PC-9 (cell line): Measurements from ENCODE around the gene TAS2R13. TPM values are rescaled to one million over a fixed set of nuclear protein-coding genes. Genes with fewer than 3 reads are reported as not detected.

Source experiments
- BruUV-seq: library from RNA; stranded (reverse); fragments of 400-500 nt; replicated peaks from 2 replicates; lab custom pipeline; 2021; lab: Mats Ljungman, UMichigan
- CTCF ChIA-PET: fragments of 300-600 bp; sonication (Branson Sonifier 250); formaldehyde crosslinking; loops from one replicate; lab custom pipeline; 2022; ENCODE audit warnings: antibody characterized with exemption; lab: Charles Lee
- POLR2A ChIA-PET: fragments of 300-600 bp; sonication (Branson Sonifier 250); formaldehyde crosslinking; loops from one replicate; lab custom pipeline; 2022; ENCODE audit warnings: antibody characterized with exemption; ENCODE audit not compliant: unreplicated experiment; lab: Charles Lee
- DNase-seq, 2 experiments: peaks; one replicate each; pipeline versions ENCODE4 v3.0.0 to v3.0.0-alpha.2; 2015 to 2022; ENCODE audit warnings: mixed read lengths in 1 of 2
- H2AFZ ChIP-seq: fragments of 200-600 bp; sonication (generic); 2 replicates; pipeline ENCODE4 v1.8.1; 2017; ENCODE audit warnings: antibody characterized with exemption
- H3F3A ChIP-seq: fragments of 200-600 bp; sonication (generic); 2 replicates; pipeline ENCODE4 v1.8.1; 2017; ENCODE audit warnings: antibody characterized with exemption, mild to moderate bottlenecking, low read depth; ENCODE audit not compliant: insufficient read depth
- H3K27ac ChIP-seq: fragments of 200-600 bp; sonication (generic); 2 replicates; pipeline ENCODE4 v1.6.1; 2016; ENCODE audit warnings: mixed run types
- H3K27me3 ChIP-seq: fragments of 200-600 bp; sonication (generic); 2 replicates; pipeline ENCODE4 v1.6.1; 2016; ENCODE audit warnings: low read depth, mixed run types; ENCODE audit not compliant: insufficient read depth
- H3K36me3 ChIP-seq: fragments of 200-600 bp; sonication (generic); 2 replicates; pipeline ENCODE4 v1.6.1; 2016; ENCODE audit warnings: low read depth, mixed run types
- H3K4me1 ChIP-seq: fragments of 200-600 bp; sonication (generic); replicated peaks from 2 replicates; pipeline ENCODE4 v1.6.1; 2016; ENCODE audit warnings: mixed run types; ENCODE audit not compliant: insufficient read depth
- H3K4me2 ChIP-seq: fragments of 200-600 bp; sonication (generic); 2 replicates; pipeline ENCODE4 v1.6.1; 2017; ENCODE audit warnings: mixed run types
- H3K4me3 ChIP-seq: fragments of 200-600 bp; sonication (generic); 2 replicates; pipeline ENCODE4 v1.6.1; 2016; ENCODE audit warnings: mixed run types
- H3K79me2 ChIP-seq: fragments of 200-600 bp; sonication (generic); 2 replicates; pipeline ENCODE4 v1.6.1; 2017; ENCODE audit warnings: low read depth, mixed run types
- H3K9me2 ChIP-seq: fragments of 200-600 bp; sonication (generic); 2 replicates; pipeline ENCODE4 v1.8.1; 2017; ENCODE audit warnings: mild to moderate bottlenecking; ENCODE audit not compliant: insufficient read depth
- H3K9me3 ChIP-seq: fragments of 200-600 bp; sonication (generic); 2 replicates; pipeline ENCODE4 v1.8.1; 2016; ENCODE audit warnings: low read depth; ENCODE audit not compliant: insufficient read depth
- H4K20me1 ChIP-seq: fragments of 200-600 bp; sonication (generic); 2 replicates; pipeline ENCODE4 v1.8.1; 2017; ENCODE audit not compliant: insufficient read depth
- CTCF ChIP-seq: fragments of 200-600 bp; sonication (generic); conservative IDR thresholded peaks from 2 replicates; pipeline ENCODE4 v1.6.1; 2017; ENCODE audit warnings: mixed run types, antibody characterized with exemption, mild to moderate bottlenecking, moderate library complexity
- EZH2 ChIP-seq: fragments of 200-600 bp; sonication (generic); IDR thresholded peaks from 2 replicates; pipeline ENCODE4 v1.8.0; 2017; ENCODE audit warnings: antibody characterized with exemption, low read depth
- intact Hi-C: fragments of 100-400 bp; cut with micrococcal nuclease; formaldehyde crosslinking; loops from one replicate; pipeline ENCODE4 v1.10.0; 2022; ENCODE audit not compliant: unreplicated experiment
- total RNA-seq: library from RNA; stranded (reverse); gene quantifications from 2 replicates; pipeline ENCODE4 v1.2.3, GENCODE V29; 2021

The TAS2R13 gene
- total RNA-seq, 1 experiment from 2014 or later, result 2.6 TPM

DNA sequence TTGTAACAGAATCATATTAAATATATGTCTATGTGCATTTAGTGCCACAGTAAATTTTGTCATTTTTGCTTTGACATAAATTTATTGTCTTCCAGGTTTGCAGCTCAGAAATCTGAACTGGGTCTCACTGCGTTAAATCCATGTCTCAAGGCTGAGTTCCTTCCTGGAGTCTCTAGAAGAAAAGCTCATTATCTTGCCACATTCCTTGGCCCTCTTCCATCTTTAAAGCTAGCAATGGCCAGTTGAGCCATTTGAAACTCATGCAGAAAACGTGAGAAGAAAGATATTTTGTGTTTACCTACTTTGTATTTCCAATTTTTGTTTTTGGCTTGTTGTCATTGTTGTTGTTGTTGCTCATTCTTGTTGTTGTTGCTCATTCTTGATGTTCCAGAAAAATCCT, 36.0 kb downstream of the TAS2R13 start:
- Histone ChIP-seq H3K36me3 (no peaks in the 10 kb centered on the region), H3K27ac (no peak overlapping the region), H3K4me2 (no peak overlapping the region), H3F3A (no peaks in the 10 kb centered on the region), H2AFZ (no peak overlapping the region), H3K9me3 (no peaks in the 10 kb centered on the region), H3K79me2 (no peaks in the 10 kb centered on the region), H3K9me2 (no peaks in the 10 kb centered on the region), H3K4me3 (no peak overlapping the region), H3K4me1 (no peaks in the 10 kb centered on the region), H3K27me3 (no peaks in the 10 kb centered on the region), H4K20me1 (no peaks in the 10 kb centered on the region)
- no peak for DNase-seq
- TF ChIP-seq CTCF, result no peak
- TF ChIP-seq EZH2, result no peak
- POLR2A ChIA-PET, result no interaction called here
- CTCF ChIA-PET, result interaction anchor here (0.6 kb wide), 1 partner anchor 1679 kb away, joined by 3 read pairs; no protein-coding TSS in a partner anchor
- intact Hi-C loops, result no loop called here
- no TSS peak for BruUV-seq

DNA sequence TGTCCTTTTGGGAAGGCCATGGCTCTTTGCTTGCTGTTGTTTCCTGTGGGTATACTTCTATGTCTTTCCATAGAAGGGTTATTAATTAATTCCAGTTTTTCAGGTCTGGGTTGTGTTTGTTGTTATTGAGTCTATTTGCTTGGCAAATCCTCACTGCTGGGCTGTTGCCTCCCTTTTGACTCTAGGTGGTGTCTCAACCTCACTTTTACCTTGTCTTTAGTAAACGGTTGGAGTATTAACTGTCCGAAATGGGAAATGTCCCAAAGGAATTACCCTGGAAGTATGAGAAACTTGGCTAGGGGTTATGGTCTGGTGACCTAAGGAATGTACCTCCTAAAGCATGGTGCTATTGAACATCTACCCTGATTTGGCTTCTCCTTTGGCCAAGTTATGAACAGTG, 42.0 kb downstream of the TAS2R13 start:
- Histone ChIP-seq H2AFZ (no peak overlapping the region), H3F3A (no peaks in the 10 kb centered on the region), H3K4me2 (no peak overlapping the region), H3K4me1 (no peaks in the 10 kb centered on the region), H4K20me1 (no peaks in the 10 kb centered on the region), H3K4me3 (no peak overlapping the region), H3K36me3 (no peaks in the 10 kb centered on the region), H3K27me3 (no peaks in the 10 kb centered on the region), H3K79me2 (no peaks in the 10 kb centered on the region), H3K27ac (no peak overlapping the region), H3K9me3 (no peaks in the 10 kb centered on the region), H3K9me2 (no peaks in the 10 kb centered on the region)
- ChIA-PET POLR2A (no interaction called here), CTCF (no interaction called here)
- no TSS peak for BruUV-seq
- intact Hi-C loops, result no loop called here
- TF ChIP-seq CTCF (0 out of 2 replicates have a peak, but pooled peaks have one; percentile 19), EZH2 (no peak)
- no peak for DNase-seq

- no TSS peak for BruUV-seq
- Histone ChIP-seq H3F3A (no peaks in the 10 kb centered on the region), H3K4me2 (no peak overlapping the region), H3K4me3 (no peak overlapping the region), H3K4me1 (no peaks in the 10 kb centered on the region), H3K36me3 (no peaks in the 10 kb centered on the region), H3K79me2 (no peaks in the 10 kb centered on the region), H3K27me3 (no peaks in the 10 kb centered on the region), H3K9me3 (peaks cover 4% of the 10 kb centered on the region), H3K27ac (no peak overlapping the region), H3K9me2 (no peaks in the 10 kb centered on the region), H2AFZ (no peak overlapping the region), H4K20me1 (no peaks in the 10 kb centered on the region)
- TF ChIP-seq CTCF (no peak), EZH2 (no peak)
- intact Hi-C loops, result no loop called here
- CTCF ChIA-PET, result no interaction called here
- POLR2A ChIA-PET, result no interaction called here
- no peak for DNase-seq
These were observed 45.7 kb downstream of the TAS2R13 start for GRCh38 chr12:10863512-10864218.
